GM12864 (cell line): Measurements from ENCODE around the gene DOCK8.

ENCODE experiments used
- DNase-seq: peaks from one replicate; pipeline ENCODE4 v3.0.0-alpha.2; 2011; ENCODE audit warnings: low read depth
- H3K4me3 ChIP-seq: 2 replicates; pipeline ENCODE4 v1.5.1; 2011; ENCODE audit warnings: mild to moderate bottlenecking, low read depth, low read length, control low read depth
- CTCF ChIP-seq: IDR thresholded peaks from 2 replicates; pipeline ENCODE4 v1.5.1; 2011; ENCODE audit warnings: low read depth, mild to moderate bottlenecking, moderate library complexity, low read length, control low read depth, inconsistent platforms; ENCODE audit errors: missing control alignments

DOCK8 gene

GRCh38 chr9:489198-490197 lies 274.8 kb downstream of the DOCK8 start:
- no peak for DNase-seq
- no peak overlapping the region for H3K4me3 ChIP-seq
- TF ChIP-seq CTCF: no peak

- DNase-seq: no peak
- no peak for TF ChIP-seq CTCF
- H3K4me3 ChIP-seq: no peak overlapping the region
These were observed 280.1 kb downstream of the DOCK8 start for GRCh38 chr9:494764-495163.

GRCh38 chr9:495739-496138 lies 281.1 kb downstream of the DOCK8 start:
- DNase-seq: no peak
- TF ChIP-seq CTCF: no peak

GRCh38 chr9:503326-503725 lies 288.7 kb downstream of the DOCK8 start:
- TF ChIP-seq CTCF: no peak
- no peak overlapping the region for H3K4me3 ChIP-seq
- no peak for DNase-seq

More at GRCh38 chr9:495739-496138, 281.1 kb downstream of the DOCK8 start:
- H3K4me3 ChIP-seq: no peak overlapping the region

- no peak for DNase-seq
- peak within 1 kb of the TSS; percentile 69 for H3K4me3 ChIP-seq
- TF ChIP-seq CTCF: peak; percentile 34
These were observed 289.5 kb downstream of the DOCK8 start, which contains the start of gene KANK1 for GRCh38 chr9:503881-504852. Gene KANK1, plus strand, starts transcription at chr9:504695.

- peak overlapping the region; percentile 69 for H3K4me3 ChIP-seq
- TF ChIP-seq CTCF: no peak
- no peak for DNase-seq
These were observed 290.5 kb downstream of the DOCK8 start for GRCh38 chr9:504921-505740.
